ENCODE measurements around the gene NUDT3.
"Not testable (repeated sequence)": the region's sequence is repeated elsewhere in the genome, so short reads cannot be mapped to it uniquely, and the experiment has no call there.

NUDT3 gene

GRCh38 chr6:34392497-34393190, at the start of gene NUDT3:
TSS of gene NUDT3 (minus strand) at chr6:34392669. CDS start at chr6:34392362, 307 bp downstream.
- peak; percentile 92 for DNase-seq (ENCODE audit: low read depth)

GRCh38 chr6:34441526-34441925, 49.1 kb upstream of the NUDT3 start:
- DNase-seq (ENCODE audit: low read depth) = no peak

- DNase-seq (ENCODE audit: low read depth) = no peak
These were observed 47.0 kb upstream of the NUDT3 start for GRCh38 chr6:34439442-34439841.

- DNase-seq (ENCODE audit: low read depth) = no peak
These were observed 46.2 kb upstream of the NUDT3 start for GRCh38 chr6:34438705-34439104.

- no peak for DNase-seq (ENCODE audit: low read depth)
These were observed 45.1 kb upstream of the NUDT3 start for GRCh38 chr6:34437644-34437970.

- no peak for DNase-seq (ENCODE audit: low read depth)
These were observed 44.6 kb upstream of the NUDT3 start for GRCh38 chr6:34436803-34437643.

- no peak for DNase-seq (ENCODE audit: low read depth)
These were observed 43.4 kb upstream of the NUDT3 start for GRCh38 chr6:34435916-34436315.

GRCh38 chr6:34425498-34426410, 33.3 kb upstream of the NUDT3 start, which contains the start of gene RPS10:
TSS of gene RPS10 (minus strand) at chr6:34426069. CDS start at chr6:34425221, 848 bp downstream.
- DNase-seq (ENCODE audit: low read depth) = peak; percentile 79

- DNase-seq (ENCODE audit: low read depth) = no peak
These were observed 32.6 kb upstream of the NUDT3 start for GRCh38 chr6:34425132-34425497.

GRCh38 chr6:34424200-34425131, 32.0 kb upstream of the NUDT3 start:
- no peak for DNase-seq (ENCODE audit: low read depth)

GRCh38 chr6:34423254-34423653, 30.8 kb upstream of the NUDT3 start:
- DNase-seq (ENCODE audit: low read depth) = no peak

GRCh38 chr6:34418367-34418766, 25.9 kb upstream of the NUDT3 start:
- no peak for DNase-seq (ENCODE audit: low read depth)

- no peak for DNase-seq (ENCODE audit: low read depth)
These were observed 24.5 kb upstream of the NUDT3 start for GRCh38 chr6:34416877-34417371.

- no peak for DNase-seq (ENCODE audit: low read depth)
These were observed 22.8 kb upstream of the NUDT3 start for GRCh38 chr6:34414999-34415858.

GRCh38 chr6:34412643-34413214, 20.3 kb upstream of the NUDT3 start:
- DNase-seq (ENCODE audit: low read depth) = no peak

- DNase-seq (ENCODE audit: low read depth) = no peak
These were observed 19.5 kb upstream of the NUDT3 start for GRCh38 chr6:34412016-34412415.

GRCh38 chr6:34407915-34408314, 15.4 kb upstream of the NUDT3 start:
- DNase-seq (ENCODE audit: low read depth) = not testable (repeated sequence)

- DNase-seq (ENCODE audit: low read depth) = no peak
These were observed 4.0 kb upstream of the NUDT3 start for GRCh38 chr6:34396518-34396917.

GRCh38 chr6:34393966-34394305, 1.5 kb upstream of the NUDT3 start:
- no peak for DNase-seq (ENCODE audit: low read depth)

Measured in HS-27A (cell line).